Astrocyte of the spinal cord (primary cell): ENCODE data around the gene TMEM267.
A peak's percentile ranks its signal among the peaks of the same experiment; 100 is the strongest.

Experiments used
- DNase-seq: peaks from one replicate; pipeline ENCODE4 v3.0.0; 2011; ENCODE audit warnings: low read depth, low spot score
- H3K4me3 ChIP-seq: 2 replicates; pipeline ENCODE4 v1.5.1; 2011; ENCODE audit warnings: low read depth, mild to moderate bottlenecking, low read length, moderate library complexity
- in situ Hi-C: cut with HindIII; loops from 2 replicates; pipeline ENCODE4 v1.10.0; 2017; ENCODE audit warnings: low sequenced_read_pairs
- TF ChIP-seq, protein P1 (sequence below): IDR thresholded peaks from 2 replicates; pipeline ENCODE4 v1.5.1; 2012; ENCODE audit warnings: low read depth, mild to moderate bottlenecking, low read length, inconsistent platforms

The TMEM267 gene

DNA sequence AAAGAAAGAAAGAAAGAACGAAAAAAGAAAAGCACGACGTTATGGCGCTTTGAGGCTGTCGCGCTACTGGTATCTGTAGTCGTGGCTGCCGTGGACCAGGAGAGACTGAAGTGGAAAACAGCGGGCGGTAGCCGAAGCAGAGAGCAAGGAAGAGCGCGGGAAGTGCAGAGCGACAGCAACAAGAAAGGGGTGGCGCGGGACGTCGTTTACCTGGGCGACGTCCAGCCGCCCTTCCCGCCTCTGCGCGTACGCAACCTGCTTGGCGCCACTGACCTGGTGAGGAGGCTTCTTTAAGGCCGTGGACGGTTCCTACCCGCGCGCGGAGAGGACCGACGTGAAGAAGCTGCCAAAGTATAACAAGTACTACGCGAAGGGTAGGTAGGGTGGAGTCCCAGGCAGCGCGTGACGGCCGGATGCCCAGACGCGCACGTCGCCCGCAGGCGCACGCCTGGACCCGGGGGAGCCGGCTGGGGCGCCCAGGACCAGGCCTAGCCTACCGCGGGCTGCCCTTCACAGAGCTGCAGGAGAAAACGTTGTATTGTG lies 86.8 kb downstream of the TMEM267 start:
- TF ChIP-seq, protein P1, sequence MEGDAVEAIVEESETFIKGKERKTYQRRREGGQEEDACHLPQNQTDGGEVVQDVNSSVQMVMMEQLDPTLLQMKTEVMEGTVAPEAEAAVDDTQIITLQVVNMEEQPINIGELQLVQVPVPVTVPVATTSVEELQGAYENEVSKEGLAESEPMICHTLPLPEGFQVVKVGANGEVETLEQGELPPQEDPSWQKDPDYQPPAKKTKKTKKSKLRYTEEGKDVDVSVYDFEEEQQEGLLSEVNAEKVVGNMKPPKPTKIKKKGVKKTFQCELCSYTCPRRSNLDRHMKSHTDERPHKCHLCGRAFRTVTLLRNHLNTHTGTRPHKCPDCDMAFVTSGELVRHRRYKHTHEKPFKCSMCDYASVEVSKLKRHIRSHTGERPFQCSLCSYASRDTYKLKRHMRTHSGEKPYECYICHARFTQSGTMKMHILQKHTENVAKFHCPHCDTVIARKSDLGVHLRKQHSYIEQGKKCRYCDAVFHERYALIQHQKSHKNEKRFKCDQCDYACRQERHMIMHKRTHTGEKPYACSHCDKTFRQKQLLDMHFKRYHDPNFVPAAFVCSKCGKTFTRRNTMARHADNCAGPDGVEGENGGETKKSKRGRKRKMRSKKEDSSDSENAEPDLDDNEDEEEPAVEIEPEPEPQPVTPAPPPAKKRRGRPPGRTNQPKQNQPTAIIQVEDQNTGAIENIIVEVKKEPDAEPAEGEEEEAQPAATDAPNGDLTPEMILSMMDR, result no peak
- DNase-seq, result peak; percentile 21
- in situ Hi-C loops, result no loop called here
- peak overlapping the region; percentile 49 for H3K4me3 ChIP-seq
